SW480 (cell line): ENCODE results near the gene KCNMB2.

ENCODE experiments used
- DNase-seq: peaks from one replicate; pipeline ENCODE4 v3.0.0-alpha.2; 2016; ENCODE audit warnings: low spot score

Gene KCNMB2

GRCh38 chr3:178754852-178755510 is 218.7 kb downstream of the KCNMB2 start:
- no peak for DNase-seq

- DNase-seq = no peak
Measured at GRCh38 chr3:178761024-178761423, 224.8 kb downstream of the KCNMB2 start.

- DNase-seq = no peak
Measured at GRCh38 chr3:178761461-178761860, 225.2 kb downstream of the KCNMB2 start.

GRCh38 chr3:178762385-178762784 is 226.1 kb downstream of the KCNMB2 start:
- DNase-seq = no peak

- no peak for DNase-seq
Measured at GRCh38 chr3:178765472-178765871, 229.2 kb downstream of the KCNMB2 start.

- DNase-seq = no peak
Measured at GRCh38 chr3:178767581-178767980, 231.3 kb downstream of the KCNMB2 start.

GRCh38 chr3:178768072-178768864 is 232.0 kb downstream of the KCNMB2 start:
- DNase-seq = no peak

GRCh38 chr3:178771511-178771910 is 235.3 kb downstream of the KCNMB2 start:
- no peak for DNase-seq

GRCh38 chr3:178772746-178773145 is 236.5 kb downstream of the KCNMB2 start:
- no peak for DNase-seq

- DNase-seq = no peak
Measured at GRCh38 chr3:178773358-178773757, 237.1 kb downstream of the KCNMB2 start.

- no peak for DNase-seq
Measured at GRCh38 chr3:178777718-178778411, 241.6 kb downstream of the KCNMB2 start.

- DNase-seq = no peak
Measured at GRCh38 chr3:178778589-178778988, 242.4 kb downstream of the KCNMB2 start.

GRCh38 chr3:178785961-178786360 is 249.7 kb downstream of the KCNMB2 start:
- no peak for DNase-seq

- no peak for DNase-seq
Measured at GRCh38 chr3:178787960-178788359, 251.7 kb downstream of the KCNMB2 start.

GRCh38 chr3:178794711-178795110 is 258.5 kb downstream of the KCNMB2 start:
- DNase-seq = no peak

- DNase-seq = no peak
Measured at GRCh38 chr3:178795349-178795748, 259.1 kb downstream of the KCNMB2 start.

GRCh38 chr3:178802259-178802658 is 266.0 kb downstream of the KCNMB2 start:
- no peak for DNase-seq

- no peak for DNase-seq
Measured at GRCh38 chr3:178802993-178803693, 266.9 kb downstream of the KCNMB2 start.

GRCh38 chr3:178804606-178805005 is 268.4 kb downstream of the KCNMB2 start:
- no peak for DNase-seq

GRCh38 chr3:178805741-178806140 is 269.5 kb downstream of the KCNMB2 start:
- no peak for DNase-seq

GRCh38 chr3:178806651-178807050 is 270.4 kb downstream of the KCNMB2 start:
- DNase-seq = no peak

- DNase-seq = no peak
Measured at GRCh38 chr3:178807694-178808093, 271.5 kb downstream of the KCNMB2 start.
